ENCODE data around the gene PIGS. TPM values are rescaled to one million over a fixed set of nuclear protein-coding genes. Genes with fewer than 3 reads are reported as not detected.

Gene PIGS
- total RNA-seq, 1 donor from 2014 or later, result 47.4 TPM

DNA sequence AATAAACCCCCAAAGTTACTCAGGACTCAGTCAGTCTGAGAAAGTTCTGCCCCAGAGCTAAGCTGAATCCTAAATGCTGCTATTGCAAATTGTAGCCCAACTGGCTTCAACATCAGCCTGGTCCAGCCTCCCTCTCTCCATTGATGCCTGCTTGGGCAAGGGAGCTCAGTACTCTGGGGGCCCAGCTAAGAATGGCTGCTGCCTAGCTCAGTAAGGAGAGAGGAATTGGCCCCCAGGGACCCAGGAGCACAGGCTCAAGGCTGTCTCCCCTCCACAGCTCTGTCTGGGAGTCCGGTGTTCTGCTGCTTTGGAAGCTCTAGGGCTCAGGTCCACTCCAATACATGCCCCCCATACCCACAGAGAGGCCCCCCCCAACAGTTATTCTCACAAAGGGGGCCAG lies 20.5 kb downstream of the PIGS start:
- DNase-seq (ENCODE audit: low read depth in 2 of 2), result no peak

DNA sequence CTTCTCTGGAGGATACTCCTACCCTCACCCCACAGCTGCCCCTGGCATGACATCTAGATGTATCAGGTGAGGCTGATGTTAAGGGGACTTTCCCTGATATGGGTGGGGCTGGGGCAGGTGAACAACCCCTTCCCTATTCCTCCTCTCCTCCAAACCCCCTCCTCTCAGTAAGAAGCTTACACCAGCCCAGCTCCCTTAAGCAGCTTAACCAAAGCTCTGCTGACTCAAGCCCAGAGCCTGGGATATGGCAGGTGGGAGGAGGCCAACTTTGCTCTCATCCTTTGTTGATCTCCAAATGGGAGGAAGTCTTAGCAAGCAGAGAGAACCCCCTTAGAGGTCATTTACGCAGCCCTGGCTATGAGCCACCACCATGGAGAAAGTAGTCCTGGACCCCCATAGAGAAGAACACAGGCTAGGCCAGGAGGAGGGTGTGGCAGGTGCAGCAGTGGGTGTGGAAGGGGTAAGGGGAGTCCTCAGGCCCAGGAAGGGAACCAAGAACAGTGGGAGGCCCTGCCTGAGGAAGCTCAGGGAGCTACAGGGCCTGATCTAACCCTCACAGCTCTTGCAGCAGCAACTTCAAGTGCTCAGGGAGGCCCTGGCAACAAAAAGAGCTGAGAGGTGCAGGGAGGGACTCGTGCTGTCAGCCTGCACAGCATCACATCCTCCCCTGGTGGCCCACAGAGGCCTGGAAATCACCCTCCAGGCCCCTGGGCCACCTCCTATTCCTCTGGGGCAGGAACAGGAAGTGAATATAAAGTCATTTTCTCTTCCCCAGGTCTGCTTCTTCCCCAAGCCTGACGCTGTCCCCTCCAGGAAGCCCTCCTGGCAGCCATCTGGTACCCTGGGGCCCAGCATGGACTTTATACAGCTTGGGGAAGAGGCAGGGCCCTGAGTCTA lies 21.8 kb downstream of the PIGS start:
- DNase-seq (ENCODE audit: low read depth in 2 of 2), result no peak

DNA sequence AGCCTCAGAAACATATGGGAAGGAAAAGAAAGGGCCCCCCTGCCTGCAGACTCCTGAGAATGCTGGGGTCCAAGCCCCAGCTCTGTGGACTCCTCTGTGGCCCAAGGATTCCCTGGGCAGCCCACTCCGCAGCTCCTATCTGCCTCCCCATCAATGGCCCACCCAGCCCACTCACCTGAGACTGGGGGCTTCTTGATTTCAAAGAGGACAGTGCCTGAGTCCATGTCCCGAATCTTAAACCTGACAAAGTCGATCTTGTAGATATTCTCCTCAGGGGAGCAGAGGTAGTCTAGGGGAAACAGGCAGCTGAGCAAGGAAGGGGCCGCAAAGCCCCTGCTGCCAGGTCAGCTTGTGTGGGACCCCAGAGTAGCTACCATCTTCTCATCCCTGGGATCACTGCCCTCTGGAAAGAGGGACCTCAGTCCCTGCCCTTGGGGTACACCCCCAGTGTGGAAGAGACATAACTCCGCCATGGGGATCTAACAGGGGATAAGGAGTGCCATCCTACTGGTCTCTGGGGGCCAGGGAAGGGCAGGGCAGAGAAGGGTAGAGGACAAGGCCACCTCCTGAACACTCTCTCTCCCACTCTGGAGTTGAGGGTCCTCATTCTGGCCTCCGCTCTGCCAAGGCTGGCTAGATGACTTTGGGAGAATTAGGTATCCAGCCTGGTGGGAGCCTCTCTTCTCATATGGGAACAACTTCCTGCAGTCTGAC lies 22.8 kb downstream of the PIGS start:
- no peak for DNase-seq (ENCODE audit: low read depth in 2 of 2)

DNA sequence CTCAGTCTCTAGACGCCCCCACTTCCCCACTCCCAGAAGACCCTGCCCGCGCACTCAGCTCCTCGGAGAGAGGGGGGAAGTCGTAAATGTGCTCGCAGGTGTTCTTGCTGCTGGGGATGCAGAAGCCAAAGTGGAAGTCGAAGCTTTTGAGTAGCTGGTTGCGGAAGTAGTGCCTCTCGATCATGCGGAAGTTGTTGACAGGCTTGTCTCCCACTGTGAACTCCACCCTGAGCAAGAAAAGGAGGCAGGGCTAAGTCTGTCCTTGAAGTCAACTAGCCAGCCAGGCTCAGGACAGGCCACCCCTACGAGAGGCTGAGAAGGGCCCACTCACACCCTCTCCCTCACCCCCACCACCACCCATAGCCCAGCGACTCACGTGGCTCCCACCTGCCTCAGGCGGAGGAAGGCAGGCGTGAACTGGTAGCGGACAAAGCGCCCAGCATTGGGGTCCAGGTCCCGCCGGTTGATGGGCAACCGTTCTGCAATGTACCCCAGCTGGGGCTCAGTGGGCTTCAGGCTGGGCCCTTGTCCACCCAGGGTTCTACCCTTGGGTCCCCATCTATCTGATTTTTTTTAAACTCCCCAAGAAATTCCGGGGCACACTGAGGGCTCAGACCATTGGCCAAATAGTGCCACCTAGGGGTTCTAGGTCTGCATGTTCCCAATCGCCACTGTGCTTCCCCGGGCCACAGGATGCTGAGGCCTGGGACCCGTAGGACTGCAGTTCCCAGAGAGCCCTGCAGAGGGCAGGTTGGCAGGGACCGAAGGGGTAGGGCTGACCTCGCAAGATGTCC lies 23.5 kb downstream of the PIGS start:
- DNase-seq (ENCODE audit: low read depth in 2 of 2), result peak; percentile 72 to 78

DNA sequence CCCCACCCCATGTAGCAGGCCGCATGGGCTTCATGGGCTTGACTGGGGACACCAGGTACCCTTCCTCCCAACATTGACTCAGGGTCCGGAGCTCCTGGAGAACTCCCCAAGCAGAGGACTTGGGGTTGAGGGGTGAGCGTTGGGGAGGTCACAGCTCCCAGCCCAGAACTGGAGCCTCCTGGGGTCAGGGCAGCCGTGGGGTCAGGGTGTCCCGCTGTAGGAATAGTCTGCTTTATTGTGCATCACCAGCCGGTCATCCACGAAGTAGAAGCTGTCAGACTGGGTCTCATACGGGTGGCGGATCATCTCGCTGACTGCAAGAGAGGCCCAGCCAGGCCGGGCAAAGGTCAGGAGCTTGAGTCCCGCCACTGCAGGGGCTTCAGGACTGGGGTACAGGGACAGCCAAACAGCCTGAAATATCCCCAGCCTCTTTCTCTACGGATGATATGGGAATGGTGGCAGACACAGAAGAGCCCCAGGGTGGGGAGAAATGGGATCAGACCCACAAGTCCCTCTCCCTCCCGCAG lies 24.2 kb downstream of the PIGS start:
- DNase-seq (ENCODE audit: low read depth in 2 of 2), result no peak

- DNase-seq (ENCODE audit: low read depth in 2 of 2), result no peak
Measured at GRCh38 chr17:28545787-28546415, 25.4 kb downstream of the PIGS start.

- no peak for DNase-seq (ENCODE audit: low read depth in 2 of 2)
Measured at GRCh38 chr17:28545141-28545503, 26.2 kb downstream of the PIGS start.

GRCh38 chr17:28544402-28545140 lies 26.8 kb downstream of the PIGS start:
- no peak for DNase-seq (ENCODE audit: low read depth in 2 of 2)

- DNase-seq (ENCODE audit: low read depth in 2 of 2), result no peak
Measured at GRCh38 chr17:28541439-28541838, 29.9 kb downstream of the PIGS start.

DNA sequence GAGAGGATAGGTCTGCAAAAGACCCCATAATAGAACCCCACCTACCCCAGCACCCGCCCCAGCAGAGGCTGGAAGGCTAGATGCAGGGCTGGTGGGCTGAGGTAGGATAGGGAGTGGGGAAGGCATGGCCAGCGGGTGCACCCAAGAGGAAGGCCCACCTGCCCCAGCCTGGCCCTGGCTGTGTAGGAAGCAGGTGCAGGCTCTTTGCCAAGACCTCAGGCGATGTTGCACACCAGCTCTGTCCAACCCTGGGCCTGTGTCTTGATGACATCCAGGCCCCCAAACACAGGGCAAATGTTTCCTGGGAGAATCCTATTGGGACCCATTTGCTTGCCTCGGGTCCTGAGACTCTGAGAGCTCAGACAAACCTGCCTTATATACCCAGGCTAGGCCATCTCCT lies 31.1 kb downstream of the PIGS start:
- DNase-seq (ENCODE audit: low read depth in 2 of 2), result no peak

DNA sequence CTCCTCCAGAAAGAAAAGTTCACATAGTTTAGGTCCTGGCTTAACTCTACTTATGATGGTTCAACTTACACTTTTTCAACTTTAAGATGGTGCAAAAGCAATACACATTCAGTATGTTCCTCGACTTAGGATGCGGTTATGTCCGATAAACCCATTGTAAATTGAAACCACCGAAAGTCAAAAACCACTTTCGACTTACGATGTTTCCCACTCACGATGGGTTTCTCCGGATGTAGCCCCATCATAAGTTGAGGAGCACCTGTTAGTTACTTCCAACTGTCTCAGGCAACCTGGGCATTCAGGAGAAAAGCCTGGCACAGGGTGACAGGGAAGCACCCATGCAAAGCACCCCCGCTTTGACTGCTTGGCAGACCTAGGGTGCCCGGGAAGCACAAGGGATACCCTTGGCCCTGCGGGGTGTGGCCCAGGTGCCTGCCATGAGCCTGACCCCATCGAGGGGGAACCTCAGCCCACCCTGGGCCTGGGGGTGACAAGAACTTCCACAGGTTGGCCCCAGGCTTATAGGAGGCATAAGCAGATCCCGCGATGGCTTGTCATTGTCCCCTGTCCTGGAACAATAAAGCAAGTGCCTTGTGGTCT lies 32.9 kb downstream of the PIGS start:
- DNase-seq (ENCODE audit: low read depth in 2 of 2), result no peak

- DNase-seq (ENCODE audit: low read depth in 2 of 2), result no peak
Measured at GRCh38 chr17:28537219-28537610, 34.1 kb downstream of the PIGS start.

- no peak for DNase-seq (ENCODE audit: low read depth in 2 of 2)
Measured at GRCh38 chr17:28536532-28537218, 34.6 kb downstream of the PIGS start.

DNA sequence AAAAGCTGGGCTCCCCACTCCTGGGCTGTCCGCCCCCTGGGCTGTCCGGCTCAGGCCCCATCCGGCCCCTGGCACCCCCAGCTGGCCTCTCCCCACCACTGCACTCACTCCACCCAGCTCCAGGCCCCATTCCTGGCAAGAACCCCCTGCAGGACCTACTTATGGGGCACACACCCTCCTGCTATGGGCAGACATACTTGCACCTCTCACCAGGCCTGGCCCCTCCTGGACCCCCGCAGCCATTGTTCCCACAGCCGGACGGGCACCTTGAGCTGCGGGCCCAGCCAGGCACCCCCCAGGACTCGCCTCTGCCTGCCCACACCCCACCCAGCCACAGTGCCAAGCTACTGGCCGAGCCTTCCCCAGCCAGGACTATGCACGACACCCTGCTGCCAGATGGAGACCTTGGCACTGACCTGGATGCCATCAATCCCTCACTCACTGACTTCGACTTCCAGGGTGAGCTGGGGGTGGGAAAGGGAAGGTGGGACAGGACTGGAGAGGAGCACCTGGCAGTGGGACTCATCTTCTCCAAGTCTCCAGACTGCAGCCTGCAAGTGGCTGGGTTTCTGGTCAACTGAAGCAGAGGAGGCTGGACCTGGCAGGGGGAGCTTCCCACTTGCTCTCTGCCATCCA lies 36.5 kb downstream of the PIGS start:
- no peak for DNase-seq (ENCODE audit: low read depth in 2 of 2)

- no peak for DNase-seq (ENCODE audit: low read depth in 2 of 2)
Measured at GRCh38 chr17:28533091-28533807, 38.1 kb downstream of the PIGS start.

DNA sequence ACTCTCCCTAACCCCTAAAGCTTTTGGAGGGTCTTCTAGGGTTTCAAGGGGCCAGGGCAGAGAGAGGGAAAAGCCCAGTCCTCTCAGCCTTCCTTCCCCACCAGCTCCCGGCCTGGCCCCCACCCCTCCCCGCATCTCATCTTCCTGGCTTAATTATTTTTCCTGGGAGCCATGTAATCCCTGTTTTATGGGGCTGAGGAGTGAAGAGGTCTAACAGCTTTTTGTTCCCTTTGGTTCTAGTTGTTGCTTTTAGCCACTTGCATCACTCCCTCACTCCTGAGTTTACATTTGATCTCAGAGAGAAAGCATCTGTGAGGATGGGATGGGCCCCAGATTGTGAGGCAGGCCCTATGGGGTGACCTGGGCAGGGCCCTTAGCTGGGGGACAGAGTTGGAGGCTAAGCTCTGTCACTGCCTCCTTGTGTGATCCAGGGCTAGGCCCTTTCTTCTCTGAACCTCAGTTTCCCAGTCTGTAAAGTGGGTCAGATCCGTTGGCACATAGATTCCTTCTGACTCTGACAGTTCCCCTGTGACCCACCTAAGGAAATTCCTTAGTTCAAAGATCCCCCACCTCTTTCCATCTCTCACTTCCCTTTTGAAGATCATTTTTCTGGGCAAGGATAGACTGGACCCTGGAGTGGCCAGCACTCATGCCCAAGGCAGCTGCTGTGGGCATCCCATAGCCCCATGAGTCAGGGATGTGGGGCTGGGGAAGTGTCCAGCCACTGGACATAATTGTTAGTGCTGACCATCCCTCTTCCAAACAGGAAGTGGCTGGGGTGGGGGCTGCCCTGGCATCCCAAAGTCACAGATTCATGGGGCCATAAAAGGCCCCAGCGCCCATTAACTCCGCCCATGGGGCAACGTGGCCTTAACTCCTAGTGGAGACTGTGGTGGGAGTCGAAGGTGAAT lies 39.0 kb downstream of the PIGS start:
- DNase-seq (ENCODE audit: low read depth in 2 of 2), result no peak

DNA sequence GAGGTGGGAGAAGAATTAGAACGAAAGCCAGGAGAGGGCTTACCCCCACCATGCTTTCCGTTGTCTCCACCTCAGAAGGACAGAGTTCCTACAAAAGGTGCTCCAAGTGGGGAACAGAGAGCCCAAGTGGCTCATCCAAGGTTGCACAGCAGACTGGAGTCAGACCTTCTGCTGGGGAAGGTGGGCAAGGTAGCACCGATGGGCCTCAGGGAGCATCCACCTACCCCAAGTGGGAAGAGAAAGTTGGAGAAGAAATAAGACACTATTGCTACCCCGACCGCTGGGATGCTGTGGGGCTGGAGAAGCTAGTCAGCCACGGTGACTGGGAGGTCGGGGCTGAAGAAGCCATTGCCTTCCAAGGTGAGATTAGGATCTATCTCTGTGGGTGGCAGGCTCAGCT lies 40.4 kb downstream of the PIGS start:
- no peak for DNase-seq (ENCODE audit: low read depth in 2 of 2)

- no peak for DNase-seq (ENCODE audit: low read depth in 2 of 2)
Measured at GRCh38 chr17:28530250-28530649, 41.1 kb downstream of the PIGS start.
